NB4 (cell line): ENCODE results near the gene EHF.

ENCODE experiments used
- CTCF ChIP-seq: IDR thresholded peaks from one replicate; pipeline ENCODE4 v1.5.1; 2012; ENCODE audit warnings: low read depth, low read length
- POLR2A ChIP-seq: IDR thresholded peaks from 2 replicates; pipeline ENCODE4 v1.6.1; 2011; ENCODE audit warnings: mild to moderate bottlenecking; ENCODE audit not compliant: insufficient read length; ENCODE audit errors: extremely low read depth
- TF ChIP-seq, protein P1 (sequence below): IDR thresholded peaks from 2 replicates; pipeline ENCODE4 v1.6.1; 2011; ENCODE audit warnings: low read depth, low read length

- TF ChIP-seq POLR2A (no peak), CTCF (no peak)
- TF ChIP-seq, protein P1, sequence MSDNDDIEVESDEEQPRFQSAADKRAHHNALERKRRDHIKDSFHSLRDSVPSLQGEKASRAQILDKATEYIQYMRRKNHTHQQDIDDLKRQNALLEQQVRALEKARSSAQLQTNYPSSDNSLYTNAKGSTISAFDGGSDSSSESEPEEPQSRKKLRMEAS, result no peak
Observed at GRCh38 chr11:34610324-34611041, 10.4 kb upstream of the EHF start.
